ENCODE data around the gene PTPRN2.

GRCh38 chr7:157903296-157903695, 684.3 kb downstream of the PTPRN2 start:
- TF ChIP-seq CTCF (IDR thresholded peaks at IDR 0.05; ENCODE audit: low read depth, low read length), result no peak
- no peak for TF ChIP-seq POLR2A (IDR thresholded peaks at IDR 0.05; ENCODE audit: extremely low read depth, insufficient read length)
- no peak for TF ChIP-seq MAX (IDR thresholded peaks at IDR 0.05; ENCODE audit: low read depth, low read length)
